NCI-H2227 (cell line): ENCODE data around the gene PCLO.
"Not testable (repeated sequence)": the region's sequence is repeated elsewhere in the genome, so short reads cannot be mapped to it uniquely, and the experiment has no call there.

ENCODE experiments used
- DNase-seq: peaks from one replicate; lab custom pipeline; 2025; ENCODE audit not compliant: unreplicated experiment; lab: John Stamatoyannopoulos, UW

Gene PCLO

DNA sequence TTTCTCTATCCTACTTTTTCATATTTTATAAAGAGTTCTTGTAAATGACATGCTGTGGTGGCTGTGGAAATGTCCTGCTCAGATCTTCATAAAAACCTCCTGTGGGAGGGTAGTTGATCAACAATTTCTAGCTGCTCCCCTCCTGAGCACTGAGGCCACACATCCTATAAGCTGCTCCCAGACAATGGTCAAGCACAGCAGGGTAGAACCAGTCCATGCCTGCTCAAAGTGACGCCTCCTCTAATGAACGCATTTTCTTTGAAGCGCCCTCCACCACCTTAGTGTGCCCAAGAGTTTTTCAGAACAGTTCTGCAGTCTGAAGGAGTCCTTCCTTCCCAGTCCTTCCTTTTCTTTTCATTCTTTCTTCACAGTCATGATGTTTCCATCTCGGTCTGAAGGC lies 420.5 kb downstream of the PCLO start:
- no peak for DNase-seq

DNA sequence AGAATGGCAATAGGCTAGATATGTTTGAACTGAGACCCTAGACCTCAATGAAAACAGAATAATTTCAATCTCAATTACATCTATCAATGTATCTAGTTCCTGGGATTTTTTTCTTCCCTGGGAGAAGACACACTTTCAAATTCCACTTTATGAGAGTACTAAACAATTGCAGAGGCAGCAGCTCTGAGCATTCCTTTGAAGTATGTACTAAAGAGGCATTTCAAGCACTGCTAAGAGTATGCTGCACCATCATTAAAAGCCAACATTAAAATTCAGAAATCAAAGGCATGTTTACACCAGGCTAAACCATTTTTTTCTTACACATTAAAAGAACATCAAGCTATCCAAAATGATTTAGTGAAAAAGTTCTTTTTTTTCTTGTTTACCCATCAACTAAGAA lies 421.2 kb downstream of the PCLO start:
- DNase-seq = no peak

DNA sequence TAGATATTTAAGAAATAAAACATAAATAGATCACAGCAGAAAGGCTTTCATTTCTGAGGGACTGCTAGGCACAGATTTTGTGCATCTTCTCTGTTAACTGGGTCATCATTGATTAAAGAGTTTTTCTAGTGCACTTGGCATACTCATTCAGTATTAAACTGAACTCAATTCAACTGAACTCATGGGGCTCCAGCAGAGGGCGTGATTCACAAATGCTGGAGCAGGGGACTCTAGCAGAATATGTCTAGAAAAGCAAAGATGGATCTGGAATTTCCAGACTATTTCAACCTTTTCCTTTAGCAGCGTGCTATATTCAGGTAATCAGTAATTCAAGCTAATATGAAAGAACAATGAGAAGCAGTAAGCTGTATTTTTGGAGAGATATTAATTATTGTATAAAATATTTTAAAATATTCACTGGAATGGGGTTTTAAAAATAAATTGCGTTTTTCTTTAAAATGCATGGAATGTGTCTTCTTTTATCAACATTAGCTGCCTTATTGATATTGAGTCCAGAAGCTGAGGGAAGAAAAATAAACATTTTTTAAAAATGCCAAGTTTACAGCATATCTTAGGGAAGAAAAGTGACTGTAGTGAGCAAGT lies 422.3 kb downstream of the PCLO start:
- peak; percentile 75 for DNase-seq

DNA sequence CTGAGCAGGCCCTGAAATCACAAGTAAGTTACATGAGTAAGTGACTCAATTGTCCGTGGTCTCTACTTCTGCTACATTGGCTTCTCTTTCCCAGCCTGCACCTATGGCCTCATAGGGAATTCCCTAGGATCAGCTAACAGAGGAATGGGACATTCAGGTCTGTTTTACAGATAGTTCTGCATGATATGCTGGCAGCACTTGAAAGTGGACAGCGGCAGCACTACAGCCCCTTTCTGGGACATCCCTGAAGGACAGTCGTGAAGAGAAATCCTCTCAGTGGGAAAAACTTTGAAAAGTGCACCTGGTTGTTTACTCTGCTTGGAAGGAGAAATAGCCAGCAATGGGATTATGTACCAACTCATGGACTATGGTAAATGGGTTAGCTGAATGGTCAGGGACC lies 426.1 kb downstream of the PCLO start:
- DNase-seq = no peak

DNA sequence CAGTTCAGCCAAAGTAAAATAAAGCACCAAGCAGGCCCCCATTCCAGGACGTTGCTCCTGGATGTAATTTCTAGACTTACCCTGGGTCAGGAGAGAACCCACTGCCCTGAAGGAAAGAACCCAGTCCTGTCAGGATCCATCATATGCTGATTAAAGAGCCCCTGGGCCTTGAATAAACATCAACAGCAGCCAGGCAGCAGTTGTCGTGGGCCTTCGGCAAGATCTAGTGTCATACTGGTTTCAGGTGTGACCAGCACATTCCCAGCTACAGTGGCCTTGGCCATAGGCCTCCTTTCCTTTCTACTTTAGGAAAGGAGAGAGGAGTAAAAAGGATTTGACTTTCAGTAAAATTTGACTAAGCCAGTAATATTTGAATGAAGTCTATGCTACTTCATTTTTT lies 430.0 kb downstream of the PCLO start:
- DNase-seq = no peak

DNA sequence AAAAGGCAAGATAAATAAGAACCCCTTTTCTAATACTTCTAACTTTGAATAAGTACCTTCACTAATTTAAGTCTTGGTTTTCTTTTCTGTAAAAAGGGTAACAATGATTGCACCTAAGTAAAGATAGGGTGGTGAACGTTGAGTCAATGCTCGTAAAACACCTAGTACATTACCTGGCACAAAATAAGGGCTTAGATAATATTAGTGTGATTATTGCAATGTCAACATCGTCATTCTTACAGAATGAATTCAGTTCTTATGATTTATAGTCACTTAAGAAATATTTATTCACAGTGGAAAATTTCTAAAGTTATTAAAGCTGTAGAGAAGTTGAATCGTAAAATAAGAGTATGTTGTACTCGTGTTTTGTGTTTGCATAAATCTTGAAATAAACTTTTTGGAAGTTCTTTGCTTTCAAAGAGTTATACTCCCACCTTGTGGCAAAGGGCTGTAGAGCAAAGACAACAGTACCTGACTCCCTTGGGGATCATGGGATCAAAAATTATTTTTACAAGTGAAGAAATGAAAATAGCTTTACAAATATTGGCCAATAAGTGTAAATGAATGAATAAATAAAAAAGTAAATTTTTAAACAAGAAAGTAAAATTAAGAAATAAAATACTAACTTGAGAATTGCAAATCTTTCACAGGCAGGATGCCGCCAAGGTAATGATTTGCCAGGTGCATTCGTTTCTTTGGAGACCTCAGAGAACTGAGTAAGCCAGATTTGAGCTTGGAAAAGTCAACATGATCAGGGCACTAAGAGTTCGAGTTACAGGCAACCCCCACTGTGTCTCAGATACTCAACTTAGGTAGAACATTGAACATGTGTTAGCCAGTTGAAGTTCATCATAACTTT lies 433.3 kb downstream of the PCLO start:
- DNase-seq = peak; percentile 75

DNA sequence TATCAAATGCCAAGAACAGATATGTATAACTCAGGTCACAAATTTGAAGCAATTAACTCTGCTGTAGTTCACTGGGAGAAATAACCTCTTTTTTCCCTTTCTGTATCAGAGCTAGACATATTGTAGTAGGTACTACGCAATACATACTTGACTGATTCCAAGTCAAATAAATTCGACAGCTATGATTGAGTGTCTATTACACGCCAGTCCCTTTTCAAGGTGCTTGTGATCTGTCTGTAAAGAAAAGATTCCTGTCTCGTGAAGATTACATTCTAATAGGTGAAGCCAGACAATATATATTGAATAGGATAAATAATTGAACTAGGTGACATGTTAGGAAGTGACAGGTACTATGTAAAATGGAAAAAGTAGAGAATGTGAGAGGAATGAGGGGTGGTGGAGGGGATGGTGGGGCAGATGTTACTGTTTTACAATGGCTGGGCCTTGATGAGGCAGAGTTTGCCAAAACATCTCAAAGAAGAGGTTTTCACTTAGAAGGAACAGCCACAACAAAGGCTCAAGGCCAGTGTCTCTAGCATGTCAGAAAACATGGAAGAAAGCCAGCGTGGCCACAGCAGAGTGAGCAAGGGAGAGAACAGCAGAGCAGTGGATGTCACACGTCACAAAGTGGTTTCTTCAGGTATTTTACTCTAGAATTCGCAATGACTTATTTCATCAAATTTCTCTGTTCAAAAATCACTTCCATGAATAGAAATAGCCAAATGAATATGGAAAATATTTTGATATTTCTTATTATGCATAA lies 436.5 kb downstream of the PCLO start:
- no peak for DNase-seq

DNA sequence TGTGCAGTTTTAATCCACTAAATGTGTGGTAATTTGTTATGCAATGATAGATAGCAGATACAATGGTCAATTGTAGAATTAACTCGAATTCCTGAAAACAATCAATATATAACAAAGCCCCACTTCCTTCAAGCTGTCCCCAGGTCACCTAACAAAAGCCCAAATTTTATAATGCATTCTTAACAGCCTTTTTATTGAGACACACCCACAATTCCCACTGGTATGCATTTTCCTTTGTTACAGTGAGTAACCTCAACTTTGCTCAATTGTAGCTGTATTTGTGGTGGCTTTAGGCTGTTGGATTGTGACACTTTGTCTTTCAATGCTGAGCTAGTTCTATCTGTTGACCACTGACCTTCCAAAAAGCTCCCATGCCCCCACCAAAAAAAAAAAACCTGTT lies 439.3 kb downstream of the PCLO start:
- no peak for DNase-seq

DNA sequence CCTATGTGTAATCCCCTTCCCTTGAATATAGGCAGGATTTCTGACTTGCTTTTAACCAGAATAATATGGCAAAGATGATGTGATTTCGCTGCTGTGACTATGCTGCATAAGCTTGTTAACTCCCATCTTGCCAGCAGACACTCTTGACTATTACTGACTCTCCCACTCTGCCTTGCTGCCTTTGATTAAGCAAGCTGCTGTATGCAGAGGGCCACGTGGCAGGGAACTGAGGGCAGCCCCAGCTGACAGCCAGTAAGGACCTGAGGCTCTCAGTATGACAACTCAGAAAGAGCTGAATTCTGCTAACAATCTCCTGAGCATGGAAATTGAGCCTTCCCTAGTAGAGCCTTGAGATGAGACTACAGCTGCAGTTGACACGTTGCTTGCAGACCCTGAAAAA lies 439.7 kb downstream of the PCLO start:
- DNase-seq = peak; percentile 56

DNA sequence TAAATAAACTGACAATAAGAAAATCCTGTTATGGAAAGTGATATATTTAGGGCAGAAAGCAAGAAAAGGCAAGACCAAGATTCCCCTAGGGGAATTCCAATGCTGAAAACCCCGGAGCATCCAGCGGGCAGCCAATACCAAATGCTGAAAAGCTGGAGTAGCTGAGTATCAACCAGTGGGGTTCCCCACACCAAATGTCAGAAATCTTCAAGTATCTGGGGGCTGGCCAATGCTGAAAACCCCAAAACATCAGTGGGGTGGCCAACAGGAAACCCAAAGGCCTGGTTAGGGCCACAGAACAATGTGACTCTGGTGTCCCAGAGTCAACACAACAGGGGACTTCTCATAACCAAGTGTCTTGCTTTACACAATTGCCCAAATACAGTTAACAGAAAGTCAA lies 447.3 kb downstream of the PCLO start:
- DNase-seq = no peak

DNA sequence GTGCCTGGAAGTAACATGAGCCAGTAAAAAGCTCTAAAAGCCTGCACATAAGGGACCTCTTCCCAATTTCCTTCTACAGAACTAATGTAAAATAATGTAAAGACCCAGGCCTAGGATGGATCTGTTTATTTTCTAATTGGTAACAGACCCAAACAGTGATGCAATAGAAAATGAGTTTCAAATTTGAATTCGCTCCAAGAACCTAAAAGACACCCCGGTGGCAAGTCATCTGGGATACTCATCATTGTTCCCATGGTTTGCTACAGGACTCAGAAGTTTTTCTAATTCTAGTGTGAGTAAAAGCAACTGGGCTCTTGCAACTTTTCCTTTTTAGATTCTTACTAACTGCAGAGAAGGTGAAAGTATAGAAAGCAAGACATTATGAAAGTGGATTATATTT lies 447.8 kb downstream of the PCLO start:
- DNase-seq = no peak

DNA sequence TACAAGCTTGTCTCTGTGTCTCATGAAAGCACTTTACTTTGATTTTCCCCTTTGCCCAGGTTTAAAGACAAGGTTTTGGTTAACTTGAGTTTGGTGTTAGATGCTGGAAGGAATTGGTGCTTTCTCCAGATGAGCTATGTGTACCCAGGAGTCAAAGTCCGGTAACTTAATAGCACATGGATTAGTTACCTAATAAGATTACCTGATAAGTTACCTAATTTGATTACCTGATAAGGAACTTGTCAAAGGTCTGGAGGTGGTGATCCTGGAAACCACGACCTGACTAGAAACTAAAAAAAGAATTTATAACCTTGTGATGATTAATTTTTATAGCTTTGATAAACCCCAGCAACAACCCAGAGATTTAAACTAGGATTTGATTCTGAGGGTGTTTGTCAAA lies 449.2 kb downstream of the PCLO start:
- no peak for DNase-seq

DNA sequence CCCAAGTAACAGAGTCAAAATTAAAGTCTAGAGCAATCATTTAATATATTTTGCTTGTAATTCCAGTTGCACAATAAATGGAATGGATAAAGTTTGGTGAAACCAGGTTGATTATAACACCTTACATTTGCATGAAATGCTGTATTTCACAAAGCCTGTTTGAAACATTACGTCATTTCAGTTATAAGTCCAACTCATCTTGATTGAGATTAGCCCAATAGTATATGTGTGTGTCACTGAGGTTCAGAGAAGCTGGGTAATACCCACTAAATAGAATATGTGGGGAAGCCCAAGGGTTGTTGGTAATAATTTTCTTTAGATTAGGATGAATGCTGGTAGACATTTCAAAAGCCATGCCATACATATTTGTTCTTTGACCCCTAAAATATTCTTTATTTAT lies 456.3 kb downstream of the PCLO start:
- DNase-seq = not testable (repeated sequence)

DNA sequence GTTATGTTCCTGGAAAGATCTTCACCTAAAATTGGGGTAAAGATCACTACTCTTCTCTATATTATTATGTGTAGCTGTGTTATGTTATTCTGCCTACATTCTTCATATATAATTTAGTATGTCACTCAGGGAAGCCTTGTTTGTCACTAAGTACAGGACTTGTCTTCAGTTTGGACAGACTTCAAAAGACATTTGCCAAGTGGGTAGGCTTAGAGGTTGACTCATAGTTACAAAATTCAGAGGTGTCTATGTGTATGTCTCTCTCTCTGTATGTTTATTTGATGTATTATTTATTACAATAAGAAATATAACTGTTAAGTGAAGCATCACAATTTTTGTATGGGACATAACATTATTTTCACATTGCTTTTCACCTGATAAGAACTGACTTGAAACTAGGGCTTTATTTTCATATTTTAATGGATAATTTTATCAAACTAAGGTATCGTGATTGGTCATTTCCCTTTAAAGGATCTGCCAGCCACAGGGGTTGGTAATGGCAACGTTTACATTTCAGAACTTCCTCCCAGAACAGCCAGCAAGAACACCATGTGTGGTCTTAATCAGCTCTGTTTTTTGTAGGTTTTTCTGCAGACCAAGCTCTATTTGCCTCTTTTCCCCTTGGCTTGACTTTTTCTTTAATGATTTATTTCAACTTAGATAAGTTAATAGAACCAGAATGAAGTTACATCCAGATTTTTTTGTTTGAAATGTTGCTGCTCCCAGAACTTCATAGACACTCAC lies 457.0 kb downstream of the PCLO start:
- no peak for DNase-seq

DNA sequence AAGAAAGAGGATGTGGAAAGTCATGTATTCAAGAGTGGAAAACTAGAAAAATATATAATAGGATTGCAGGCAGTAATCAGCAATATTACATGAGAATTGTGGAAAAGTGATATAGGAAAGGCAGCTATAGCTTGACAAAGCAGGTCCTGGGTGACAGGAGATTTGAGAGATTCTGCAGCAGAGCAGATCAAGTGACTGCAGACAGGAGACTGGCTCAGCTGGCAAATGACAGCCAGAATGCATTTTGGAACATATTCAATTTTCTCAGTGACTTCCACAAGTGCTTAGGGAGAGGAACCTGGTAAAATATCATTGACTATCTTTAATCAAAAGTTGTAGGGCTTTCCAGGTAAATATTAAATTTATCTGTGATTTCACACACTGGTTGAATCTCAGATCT lies 458.6 kb downstream of the PCLO start:
- no peak for DNase-seq
